Stimulated activated CD8-positive, alpha-beta memory T cell treated with anti-CD3 and anti-CD28 coated beads, Interleukin-4, amount 100 ng/mL, for 4 hours (primary cell): ENCODE data around the gene BCAP29.
"Not testable (repeated sequence)": the region's sequence is repeated elsewhere in the genome, so short reads cannot be mapped to it uniquely, and the experiment has no call there.

Experiments
- DNase-seq, 2 donors: peaks; one replicate each; pipeline ENCODE4 v3.0.0-alpha.2; 2020; ENCODE audit warnings: low read depth in 2 of 2, low spot score in 1 of 2

BCAP29 gene

DNA sequence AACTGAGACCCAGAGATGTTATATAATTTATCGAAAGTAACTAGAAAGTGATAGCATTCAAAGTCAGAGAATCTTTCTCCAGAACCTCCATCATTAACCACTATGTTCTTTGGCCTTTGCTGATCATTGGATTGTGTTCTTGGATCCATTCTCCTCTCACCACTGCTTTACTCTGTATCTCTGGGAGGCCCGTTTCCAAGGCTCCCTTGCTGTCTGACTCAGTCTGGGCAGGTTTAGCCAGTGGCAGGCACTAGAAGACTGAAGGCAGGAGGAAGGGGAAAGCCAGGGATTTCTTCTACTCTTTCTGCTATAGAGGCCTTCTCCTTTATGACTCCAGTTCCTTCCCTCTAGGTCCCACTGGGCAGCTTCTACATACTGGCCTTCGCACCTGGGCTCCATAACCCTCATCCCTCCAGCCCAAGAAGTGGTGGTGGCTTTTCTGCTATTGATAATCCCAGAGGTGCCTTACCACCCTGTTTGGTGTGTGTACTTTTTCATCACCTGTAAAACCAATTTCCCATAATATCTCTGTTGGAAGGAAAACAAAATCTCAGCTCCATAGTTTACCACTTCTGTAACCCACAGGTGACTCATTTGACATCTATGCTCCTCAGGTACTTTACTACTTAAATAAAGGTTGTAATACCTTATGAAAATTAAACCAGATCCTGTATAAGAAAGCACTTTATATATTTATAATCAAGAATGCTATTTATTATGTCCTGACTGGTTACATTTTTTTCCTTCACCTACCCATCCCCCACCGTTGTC, 36.0 kb downstream of the BCAP29 start:
- no peak for DNase-seq

DNA sequence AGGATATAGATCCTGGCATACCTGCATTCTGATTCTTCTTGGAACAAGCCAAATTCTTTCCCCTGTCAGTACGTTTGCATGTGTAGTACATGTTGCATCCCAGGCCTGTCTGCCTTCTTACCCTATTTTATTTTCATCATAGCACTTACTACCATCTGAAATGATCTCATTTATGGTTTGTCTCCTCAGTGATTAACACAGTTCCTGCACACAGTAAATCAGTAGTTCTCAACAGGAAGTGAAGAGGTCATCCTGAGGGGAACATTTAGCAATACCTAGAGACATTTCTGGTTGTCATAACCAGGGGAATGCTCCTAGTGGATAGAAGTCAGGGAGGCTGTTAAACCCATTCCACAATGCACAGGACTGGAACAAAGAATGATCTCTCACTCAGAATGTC, 42.4 kb downstream of the BCAP29 start:
- DNase-seq, result no peak

DNA sequence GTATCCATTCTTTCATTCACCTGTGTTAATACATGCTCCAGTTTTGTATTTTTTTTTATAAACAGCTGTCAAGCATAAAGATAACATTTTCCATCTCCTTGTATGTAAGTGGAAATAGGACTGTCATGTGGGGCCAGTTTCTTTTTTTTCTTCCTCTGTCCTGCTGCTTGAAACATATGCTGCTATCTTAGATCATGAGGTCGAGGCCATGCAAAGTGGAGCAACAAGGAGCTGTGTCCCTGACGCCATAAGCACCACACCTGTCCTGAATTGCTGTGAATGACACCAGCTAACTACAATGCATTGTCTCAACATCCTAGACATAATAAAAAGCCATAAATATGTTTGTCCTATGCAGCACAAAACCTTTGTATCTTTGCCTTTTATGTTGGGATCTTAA, 42.8 kb downstream of the BCAP29 start:
- DNase-seq, result no peak

DNA sequence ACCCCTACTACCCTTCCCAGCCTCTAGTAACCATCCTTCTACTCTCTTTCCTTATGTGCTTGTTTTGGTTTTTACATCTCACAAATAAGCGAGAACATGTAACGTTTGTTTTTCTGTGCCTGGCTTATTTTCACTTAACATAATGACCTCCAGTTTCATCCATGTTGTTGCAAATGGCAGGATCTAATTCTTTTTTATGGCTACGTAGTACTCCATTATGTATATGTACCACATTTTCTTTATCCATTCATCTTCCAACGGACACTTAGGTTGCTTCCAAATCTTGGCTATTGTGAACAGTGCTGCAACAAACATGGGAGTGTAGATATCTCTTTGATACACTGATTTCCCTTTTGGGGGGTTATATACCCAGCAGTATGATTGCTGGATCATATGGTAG, 47.0 kb downstream of the BCAP29 start:
- no peak for DNase-seq

DNA sequence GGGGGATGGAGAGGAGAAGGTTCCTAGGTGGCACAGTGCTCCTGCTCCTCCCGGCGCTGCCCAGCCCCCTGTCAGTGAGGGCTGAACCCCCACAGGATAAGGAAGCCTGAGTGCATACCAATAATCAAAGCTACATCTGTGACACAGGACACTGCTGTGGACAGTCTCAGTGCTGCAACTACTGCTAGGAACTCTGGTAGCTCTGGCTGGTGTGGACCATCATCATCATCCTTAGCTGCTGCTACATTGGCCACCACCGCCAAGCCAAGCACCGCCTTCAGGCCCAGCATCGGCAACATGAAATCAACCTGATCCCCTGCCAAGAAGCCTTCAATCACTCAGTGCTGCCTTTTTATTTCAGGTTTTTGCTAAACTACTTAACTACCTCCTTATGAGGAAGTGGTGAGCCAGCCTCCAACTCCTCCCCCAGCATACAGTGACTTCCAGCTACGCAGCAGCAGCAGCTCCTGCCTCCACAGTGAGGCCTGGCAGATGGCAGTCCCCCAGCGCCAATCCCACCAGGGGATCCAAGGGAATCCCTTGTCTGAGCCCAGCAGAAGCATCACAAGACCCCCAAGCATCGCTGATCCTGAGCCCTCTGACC, 48.5 kb downstream of the BCAP29 start:
- DNase-seq, result no peak

DNA sequence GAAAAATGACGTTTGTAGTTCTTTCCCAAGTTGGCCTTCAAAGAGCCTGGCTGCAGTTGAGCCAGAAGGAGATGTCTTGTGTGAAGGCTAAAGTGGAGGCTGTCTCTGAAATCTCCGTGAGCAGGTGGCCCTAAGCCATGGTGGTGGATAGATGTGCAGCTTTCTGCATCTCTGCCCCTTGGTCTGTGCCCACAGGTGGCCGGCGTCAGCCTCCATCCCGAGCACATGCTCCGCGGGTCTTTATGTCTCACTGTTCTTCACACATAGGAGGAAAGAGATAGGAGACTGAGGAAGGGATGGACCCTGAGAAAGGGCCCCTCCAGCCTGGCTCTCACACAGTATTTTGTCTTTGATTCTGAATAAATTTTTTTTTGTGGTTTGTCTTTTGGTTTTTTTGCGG, 50.3 kb downstream of the BCAP29 start:
- no peak for DNase-seq

DNA sequence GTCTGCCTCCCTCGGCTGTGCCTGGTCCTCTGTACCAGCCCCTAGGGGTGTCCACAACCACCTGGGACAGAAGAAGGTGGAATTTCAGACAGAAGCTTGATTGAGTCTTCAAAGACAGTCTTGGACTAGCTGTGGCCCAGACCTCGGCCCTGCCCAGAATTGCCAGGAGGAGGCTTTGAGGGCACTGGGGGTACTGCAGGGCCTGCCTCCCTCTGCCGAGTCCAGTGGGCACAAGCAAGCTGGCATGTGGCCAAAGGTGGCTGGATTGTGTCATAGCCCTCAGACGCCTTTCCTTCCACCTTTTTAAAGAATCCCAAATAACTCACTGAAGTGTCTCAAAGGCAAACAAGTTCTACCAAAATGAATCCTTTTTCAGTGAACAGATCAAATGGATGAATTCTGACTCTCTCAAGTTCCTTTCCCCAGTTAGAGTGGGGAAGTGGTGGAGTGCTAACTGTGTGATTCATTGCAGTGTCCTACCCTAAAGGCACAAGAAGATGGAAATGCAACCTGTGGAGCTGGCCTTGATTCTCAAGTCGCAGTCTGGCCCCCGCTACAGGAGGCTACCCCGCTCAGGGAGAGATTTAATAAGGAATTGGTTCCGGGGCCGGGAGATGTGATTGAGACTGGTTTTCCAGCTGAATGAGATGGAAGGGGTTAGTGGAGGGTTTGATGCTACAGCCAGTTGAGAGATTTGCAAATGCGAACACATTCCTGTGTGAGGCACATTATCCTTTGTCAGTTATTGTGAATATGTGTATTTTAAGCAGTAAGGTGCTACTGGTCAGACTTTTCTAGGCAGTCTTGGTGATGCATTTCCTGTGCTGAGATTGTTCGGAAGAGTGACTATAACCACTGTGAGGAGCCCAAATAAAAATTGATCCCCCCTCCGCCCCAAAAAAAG, 51.8 kb downstream of the BCAP29 start:
- DNase-seq, result no peak

DNA sequence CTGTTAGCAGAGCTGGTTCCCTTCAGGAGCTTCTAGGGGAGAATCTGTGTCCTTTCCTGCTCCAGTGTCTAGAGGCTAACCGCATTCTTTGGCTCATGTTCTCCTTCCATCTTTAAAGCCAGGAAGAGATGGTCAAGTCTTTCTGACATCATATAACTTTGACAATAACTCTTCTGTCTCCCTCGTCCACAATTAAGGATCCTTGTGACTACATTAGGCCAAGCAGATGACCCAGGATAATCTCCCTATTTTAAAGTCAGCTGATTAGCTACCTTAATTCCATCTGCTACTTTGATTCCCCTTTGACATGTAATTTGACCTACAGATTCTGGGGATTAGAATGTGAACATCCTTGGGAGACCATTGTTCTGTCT, 52.4 kb downstream of the BCAP29 start:
- DNase-seq, result no peak

DNA sequence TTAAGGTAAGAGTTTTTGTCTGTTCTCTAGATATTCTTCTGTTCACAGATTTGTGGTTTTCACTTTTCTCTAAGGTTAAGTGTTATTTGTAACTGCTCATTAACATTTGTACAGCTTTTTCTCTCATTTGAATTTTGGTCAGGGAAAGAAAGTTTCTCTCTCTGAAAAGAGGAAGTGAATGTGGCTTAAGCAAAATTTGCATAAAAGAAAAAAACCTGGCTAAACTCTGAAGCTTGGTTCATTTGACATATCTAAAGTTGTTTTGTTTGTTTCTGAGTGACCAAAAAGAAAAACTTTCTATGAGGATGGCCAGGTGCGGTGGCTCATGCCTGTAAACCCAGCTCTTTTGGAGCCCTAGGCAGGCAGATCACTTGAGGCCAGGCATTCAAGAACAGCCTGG, 58.5 kb downstream of the BCAP29 start:
- no peak for DNase-seq

DNA sequence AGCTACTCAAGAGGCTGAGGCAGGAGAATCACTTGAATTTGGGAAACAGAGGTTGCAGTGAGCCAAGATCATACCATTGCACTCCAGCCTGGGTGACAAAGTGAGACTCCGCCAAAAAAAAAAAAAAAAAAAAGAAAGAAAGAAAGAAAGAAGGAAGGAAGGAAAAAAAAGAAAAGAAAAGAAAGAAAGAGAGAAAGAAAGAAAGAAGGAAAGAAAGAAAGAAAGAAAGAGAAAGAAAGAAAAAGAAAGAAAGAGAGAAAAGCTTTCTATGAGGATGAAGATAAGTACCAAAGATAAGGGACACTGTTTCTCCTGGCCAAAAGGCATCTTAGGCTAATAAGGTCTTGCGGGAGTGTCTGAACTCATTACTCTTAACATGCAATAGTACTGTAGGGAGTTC, 59.0 kb downstream of the BCAP29 start:
- DNase-seq, result not testable (repeated sequence)

DNA sequence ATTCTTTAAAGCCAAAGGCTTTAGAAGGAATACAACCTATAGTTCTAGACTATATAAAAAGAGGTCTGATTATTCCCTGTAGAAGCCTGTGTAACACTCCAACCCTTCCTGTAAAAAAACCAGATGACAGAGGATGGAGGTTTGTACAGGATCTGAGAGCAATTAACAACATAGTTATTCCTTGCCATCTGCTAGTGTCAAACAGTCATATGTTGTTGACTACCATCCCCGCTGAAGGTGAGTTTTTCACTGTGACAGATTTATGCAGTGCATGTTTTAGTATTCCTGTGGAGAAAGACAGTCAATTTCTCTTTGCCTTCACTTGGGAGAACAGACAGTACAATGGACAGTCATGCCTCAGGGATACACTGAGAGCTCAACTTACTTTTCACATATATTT, 61.6 kb downstream of the BCAP29 start:
- no peak for DNase-seq

DNA sequence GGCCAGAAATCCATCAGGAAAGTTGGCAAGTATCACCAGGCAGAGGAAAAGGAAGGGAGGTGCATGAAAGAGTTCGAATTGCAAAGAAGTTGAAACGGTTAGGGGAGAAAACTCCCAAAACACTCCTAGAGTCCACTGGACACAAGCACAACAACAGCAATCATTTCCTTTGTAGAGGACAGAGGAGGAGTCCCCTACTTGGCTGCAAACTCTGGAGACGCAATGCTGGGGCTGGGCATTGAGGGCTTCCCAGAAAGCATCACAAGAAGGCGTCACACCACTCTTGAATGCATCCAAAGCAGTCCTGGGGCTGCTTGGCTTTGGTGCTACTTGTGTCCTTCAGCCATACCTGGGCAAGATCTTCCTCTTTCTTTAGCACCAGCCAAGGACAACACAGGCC, 62.5 kb downstream of the BCAP29 start:
- DNase-seq, result no peak

DNA sequence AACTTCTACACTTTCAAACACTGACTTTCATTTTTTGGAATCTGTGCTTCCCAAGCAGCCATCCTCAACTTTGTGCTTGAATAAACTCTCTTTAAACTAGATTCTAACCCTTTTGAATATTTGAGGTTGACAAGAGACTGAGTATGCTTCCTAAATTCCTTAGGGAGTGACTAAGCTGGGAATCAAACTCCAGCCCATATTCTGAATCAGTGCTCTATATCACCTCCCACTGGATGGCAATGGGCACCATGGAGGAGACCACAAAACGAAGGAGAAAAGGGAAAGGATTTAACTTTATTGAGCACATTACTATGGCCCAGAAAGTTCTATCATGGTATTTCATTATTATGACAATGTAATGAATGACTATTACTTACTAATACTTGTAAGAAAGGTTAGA, 63.4 kb downstream of the BCAP29 start:
- DNase-seq, result no peak

DNA sequence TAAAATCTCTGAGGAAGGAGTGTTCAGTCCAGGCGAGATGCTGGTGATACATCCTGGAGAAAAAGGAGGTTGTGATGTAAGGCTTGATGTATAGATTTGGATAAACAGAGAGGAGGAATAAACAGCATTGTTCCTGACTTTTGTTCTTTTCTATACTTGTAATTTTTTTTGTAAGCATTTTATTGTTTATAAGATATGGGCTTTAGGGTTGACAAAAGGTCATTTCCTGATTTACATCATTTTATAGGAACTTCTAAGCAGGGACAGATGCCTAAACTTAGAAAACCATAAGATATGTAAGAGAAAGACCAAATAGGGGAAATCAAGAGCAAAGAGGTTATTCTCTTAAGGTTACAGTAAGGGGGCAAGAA, 63.9 kb downstream of the BCAP29 start:
- no peak for DNase-seq

DNA sequence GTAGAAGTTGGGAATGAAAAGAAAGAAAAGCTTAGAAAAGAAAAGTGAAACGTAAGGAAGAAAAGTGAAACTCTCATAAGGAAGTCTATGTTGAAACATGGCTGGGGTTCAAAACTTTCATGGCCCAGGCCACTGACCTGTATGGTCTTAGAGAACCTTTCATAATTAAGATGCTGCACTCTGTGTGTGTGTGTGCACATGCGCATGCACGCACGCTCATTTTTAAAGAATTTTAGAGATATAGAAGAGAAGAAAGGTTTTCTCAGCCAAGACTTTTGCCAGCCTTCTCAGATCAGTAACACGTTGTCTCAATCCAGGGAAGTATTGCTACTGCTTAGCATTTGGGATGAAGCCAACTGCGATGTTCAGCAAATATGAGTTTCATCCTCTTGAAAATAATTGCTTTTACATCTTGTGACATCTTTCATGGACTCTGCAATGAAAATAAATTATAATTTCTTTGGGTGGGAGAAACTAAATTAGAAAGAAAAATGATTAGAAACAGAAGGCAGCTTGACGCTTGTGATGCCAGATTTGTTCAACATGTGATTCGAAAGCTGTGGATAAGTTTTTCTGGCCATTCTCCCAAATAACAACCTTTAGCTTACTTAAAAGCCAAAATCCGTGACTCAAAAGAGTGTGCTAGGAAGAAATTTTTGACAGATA, 64.4 kb downstream of the BCAP29 start:
- DNase-seq, result no peak

DNA sequence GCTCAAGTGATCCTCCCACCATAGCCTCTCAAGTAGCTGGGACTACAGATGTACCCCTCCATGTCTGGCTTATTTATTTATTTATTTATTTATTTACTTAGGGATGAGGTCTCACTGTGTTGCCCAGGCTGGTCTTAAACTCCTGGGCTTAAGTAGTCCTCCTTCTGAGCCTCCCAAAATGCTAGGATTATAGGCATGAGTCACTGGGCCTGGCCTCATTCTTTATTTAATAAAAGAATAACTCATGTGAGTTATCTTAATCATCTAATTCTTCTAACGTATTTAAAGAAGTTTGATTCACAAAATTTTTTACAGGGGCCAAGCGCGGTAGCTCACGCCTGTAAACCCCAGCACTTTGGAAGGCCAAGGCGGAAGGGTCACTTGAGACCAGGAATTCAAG, 72.6 kb downstream of the BCAP29 start:
- no peak for DNase-seq

DNA sequence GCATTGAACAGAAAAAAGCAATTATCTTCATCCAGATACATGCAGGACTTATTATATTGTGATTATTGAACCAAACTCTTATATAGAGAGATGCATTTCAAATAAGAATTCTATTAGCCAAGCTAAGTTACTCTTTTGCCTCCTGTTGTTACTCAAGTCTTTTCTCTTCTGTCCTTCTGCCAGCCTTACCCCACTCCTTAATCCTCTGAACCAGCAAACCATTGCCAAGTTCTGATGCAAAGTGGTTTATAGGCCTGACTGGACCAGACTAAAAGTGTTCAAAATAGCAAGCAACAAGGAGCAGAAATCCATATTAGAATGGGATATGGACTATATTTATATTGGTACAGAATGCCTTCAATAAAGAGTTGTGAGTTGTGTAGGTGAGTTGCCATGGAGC, 78.4 kb downstream of the BCAP29 start:
- no peak for DNase-seq

DNA sequence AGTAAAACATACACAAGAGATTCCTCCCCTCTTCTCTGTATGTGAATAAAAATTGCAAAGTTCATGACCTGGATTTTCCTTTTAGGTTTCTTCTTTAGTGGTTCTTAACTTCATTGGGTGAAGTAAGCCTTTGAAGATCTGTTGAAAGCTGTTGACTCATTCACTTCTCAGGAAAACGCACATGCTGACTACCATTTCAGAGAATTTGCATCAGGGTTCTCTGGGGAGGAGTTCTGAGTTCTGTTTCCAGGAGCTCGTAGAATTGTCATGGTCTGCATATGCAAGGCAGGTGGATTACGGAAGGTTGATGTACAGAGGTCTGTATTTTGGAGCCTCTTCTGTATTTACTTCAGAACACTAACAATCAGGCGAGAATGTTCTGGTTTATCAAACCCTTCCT, 79.6 kb downstream of the BCAP29 start:
- DNase-seq, result no peak

DNA sequence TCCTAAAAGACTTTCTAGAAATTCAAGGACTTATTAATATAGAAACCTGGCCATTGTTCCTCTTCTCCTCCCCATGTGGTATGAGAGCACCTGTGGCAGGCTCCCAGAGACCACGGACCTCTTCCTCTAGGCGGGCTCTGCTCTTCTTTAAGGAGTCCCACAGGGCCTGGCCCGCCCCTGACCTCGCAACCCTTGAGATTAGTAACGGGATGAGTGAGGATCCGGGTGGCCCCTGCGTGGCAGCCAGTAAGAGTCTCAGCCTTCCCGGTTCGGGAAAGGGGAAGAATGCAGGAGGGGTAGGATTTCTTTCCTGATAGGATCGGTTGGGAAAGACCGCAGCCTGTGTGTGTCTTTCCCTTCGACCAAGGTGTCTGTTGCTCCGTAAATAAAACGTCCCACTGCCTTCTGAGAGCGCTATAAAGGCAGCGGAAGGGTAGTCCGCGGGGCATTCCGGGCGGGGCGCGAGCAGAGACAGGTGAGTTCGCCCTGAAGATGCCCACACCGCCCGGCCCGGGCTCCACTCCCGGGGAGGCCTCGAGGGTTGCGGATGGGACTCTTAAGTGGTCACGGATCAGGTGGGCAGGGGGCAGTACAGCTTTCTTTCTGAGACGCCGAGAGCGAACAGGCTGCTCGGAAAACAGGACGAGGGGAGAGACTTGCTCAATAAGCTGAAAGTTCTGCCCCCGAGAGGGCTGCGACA, 80.5 kb downstream of the BCAP29 start, which contains the start of gene SLC26A4:
TSS of gene SLC26A4 (plus strand) at position 448 of the 700 bp plus-strand sequence. CDS start 814 bp downstream, outside the sequence.
- DNase-seq, result no peak

DNA sequence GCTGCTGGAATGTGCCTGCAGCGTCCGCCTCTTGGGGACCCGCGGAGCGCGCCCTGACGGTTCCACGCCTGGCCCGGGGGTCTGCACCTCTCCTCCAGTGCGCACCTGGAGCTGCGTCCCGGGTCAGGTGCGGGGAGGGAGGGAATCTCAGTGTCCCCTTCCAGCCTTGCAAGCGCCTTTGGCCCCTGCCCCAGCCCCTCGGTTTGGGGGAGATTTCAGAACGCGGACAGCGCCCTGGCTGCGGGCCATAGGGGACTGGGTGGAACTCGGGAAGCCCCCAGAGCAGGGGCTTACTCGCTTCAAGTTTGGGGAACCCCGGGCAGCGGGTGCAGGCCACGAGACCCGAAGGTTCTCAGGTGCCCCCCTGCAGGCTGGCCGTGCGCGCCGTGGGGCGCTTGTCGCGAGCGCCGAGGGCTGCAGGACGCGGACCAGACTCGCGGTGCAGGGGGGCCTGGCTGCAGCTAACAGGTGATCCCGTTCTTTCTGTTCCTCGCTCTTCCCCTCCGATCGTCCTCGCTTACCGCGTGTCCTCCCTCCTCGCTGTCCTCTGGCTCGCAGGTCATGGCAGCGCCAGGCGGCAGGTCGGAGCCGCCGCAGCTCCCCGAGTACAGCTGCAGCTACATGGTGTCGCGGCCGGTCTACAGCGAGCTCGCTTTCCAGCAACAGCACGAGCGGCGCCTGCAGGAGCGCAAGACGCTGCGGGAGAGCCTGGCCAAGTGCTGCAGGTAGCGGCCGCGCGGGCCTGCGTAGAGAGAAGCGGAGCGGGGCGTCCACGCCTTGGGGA, 81.2 kb downstream of the BCAP29 start:
- no peak for DNase-seq
